ENCODE measurements around the gene NOP9.

Gene NOP9, protein sequence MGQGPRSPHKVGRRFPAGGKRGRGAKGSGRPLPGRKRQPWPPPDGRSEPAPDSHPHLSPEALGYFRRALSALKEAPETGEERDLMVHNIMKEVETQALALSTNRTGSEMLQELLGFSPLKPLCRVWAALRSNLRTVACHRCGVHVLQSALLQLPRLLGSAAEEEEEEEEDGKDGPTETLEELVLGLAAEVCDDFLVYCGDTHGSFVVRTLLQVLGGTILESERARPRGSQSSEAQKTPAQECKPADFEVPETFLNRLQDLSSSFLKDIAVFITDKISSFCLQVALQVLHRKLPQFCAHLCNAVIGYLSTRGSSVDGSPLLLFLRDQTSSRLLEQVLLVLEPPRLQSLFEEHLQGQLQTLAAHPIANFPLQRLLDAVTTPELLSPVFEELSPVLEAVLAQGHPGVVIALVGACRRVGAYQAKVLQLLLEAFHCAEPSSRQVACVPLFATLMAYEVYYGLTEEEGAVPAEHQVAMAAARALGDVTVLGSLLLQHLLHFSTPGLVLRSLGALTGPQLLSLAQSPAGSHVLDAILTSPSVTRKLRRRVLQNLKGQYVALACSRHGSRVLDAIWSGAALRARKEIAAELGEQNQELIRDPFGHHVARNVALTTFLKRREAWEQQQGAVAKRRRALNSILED

GRCh38 chr14:24299255-24300191 lies at the start of gene NOP9, which contains the start of gene DHRS1:
Gene NOP9, plus strand, starts transcription at chr14:24299850. Its CDS starts 105 bp downstream, at chr14:24299955.
Gene DHRS1, minus strand, starts transcription at chr14:24299780. Its CDS starts 674 bp downstream, at chr14:24299106.
- peak; percentile 87 to 91 (median 89) for DNase-seq (ENCODE audit: low read depth in 3 of 3)

- DNase-seq (ENCODE audit: low read depth in 3 of 3), result no peak
These were observed 49.3 kb upstream of the NOP9 start for GRCh38 chr14:24250354-24250753.

DNA sequence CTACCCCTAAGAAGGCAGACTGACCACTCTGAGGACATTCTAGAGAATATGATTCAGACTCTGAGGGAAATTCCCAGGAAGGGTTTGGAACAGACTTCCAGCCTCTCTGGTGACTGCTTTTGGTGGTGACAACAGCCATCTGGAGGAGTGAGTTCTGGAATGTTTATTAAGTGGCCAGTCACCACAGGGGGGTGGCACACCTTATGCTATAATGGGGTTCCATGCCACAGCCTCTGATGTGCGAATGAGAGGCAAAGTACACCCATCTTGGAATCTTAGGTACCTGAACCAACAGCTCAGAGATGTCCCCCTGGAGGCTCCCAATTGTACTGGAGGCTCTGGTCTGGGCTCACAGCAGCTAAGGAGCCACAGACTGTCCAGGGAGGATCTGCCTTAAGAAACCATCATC lies 47.8 kb upstream of the NOP9 start:
- DNase-seq (ENCODE audit: low read depth in 3 of 3), result no peak

GRCh38 chr14:24252289-24253124 lies 47.1 kb upstream of the NOP9 start:
- DNase-seq (ENCODE audit: low read depth in 3 of 3), result no peak

DNA sequence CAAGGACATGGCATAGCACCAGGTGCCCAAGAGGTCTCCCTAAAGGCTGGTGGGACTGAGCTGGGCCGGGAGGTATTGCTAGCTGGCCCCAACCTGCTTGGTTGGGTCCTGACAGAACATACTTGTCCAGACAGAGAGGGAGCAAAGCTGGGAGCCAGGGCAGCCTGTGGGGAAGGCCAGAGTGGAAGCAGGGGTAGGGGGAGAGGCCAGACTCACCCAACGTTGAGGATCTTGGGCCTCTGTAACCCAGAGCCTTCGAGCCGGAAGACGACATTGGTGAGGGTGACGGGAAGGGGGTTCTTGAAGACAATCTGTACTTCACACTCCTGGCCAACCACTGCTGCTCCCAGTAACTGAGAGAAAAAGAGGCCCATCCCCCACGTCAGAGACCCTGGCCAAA lies 45.7 kb upstream of the NOP9 start:
- DNase-seq (ENCODE audit: low read depth in 3 of 3), result no peak

DNA sequence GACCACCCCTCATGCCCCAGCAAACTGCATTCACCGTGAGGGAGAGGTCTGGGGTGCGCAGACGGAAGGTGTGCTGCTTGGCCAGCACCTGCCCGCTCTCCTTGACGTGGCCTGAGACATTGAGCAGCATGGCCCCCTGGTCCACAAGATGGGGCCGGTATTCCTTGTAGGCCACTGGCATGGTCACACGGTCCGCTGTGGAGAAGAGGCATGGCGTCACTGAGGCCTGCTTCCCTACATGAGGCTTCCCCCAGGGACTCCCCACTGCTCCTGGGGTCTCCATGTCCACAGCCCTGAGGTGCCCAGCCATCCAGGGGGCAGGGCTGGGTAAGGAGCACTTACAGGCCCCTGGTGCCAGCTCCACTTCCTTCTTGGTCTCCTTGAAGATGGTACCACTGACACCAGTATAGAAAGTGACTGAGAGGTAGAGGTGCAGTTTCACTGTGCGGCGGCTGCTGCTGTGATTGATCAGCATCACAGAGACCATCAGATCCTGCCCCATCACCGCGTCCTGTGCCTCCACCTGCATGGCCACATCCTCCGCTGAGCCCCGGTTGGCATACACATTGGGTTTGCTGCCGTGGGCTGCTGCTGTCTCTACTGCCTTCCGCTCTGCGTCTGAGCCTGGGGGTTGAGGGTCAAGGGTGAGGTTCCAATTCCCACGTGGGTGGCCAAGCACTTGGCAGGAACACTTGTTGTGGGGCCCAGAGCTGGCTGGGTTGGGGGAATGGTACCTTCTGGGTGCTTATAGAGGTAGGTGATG lies 44.8 kb upstream of the NOP9 start:
- no peak for DNase-seq (ENCODE audit: low read depth in 3 of 3)

GRCh38 chr14:24255438-24255837 lies 44.2 kb upstream of the NOP9 start:
- DNase-seq (ENCODE audit: low read depth in 3 of 3), result no peak

DNA sequence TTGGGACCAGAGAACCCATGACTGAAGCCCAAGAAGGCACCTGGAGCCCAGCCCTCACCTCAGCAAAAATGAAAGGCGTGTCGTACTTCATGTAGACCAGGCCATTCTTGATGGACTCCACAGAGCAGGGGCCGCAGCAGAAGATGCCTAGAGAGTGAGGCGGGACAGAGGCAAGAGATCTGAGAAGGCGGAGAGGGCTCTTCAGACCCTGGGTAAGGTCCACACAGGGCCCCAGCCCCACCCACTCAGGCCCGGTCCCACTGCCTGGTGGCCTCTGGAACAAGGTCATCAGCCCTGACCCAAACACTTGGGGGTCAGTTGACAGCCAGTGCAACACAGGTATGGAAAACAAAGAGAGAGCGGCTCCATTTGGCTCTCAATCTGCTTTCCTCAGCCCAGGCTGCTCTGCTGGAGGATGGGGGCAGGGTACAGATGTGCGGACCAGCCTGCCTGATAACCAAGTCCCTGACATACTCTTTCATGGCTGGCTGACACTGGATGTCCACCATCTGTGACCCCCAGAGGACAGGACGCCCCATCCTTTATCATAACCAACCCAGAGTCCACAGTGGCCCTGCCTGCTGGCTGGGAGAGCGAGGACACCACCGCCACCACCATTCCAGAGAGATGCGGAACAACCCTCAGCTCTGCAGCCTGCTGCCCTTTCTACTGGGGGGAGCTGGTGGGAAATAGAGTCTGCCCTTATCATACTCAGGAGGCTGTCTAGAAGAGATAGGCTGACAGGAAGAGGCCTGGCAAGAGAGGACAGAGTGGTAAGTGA lies 43.5 kb upstream of the NOP9 start:
- DNase-seq (ENCODE audit: low read depth in 3 of 3), result no peak

DNA sequence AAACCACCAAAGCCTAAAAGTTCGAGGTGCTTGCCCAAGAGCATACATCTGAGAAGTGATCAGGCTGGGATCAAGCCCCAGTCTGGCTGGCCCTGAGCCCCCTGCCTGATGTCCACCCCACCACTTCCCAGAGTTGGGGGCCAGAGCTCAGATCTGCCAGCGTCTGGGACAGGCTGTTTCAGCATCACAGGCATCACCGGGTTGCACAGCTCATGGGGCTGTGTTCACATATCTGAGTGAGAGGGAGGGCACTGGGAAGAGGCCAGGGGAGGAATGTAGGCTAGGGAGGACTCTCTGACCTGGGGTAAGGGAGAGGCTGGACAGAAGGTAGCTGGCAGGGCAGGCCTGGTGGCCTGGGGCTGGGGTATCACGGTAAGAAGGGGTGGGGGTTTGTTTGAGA lies 42.7 kb upstream of the NOP9 start:
- no peak for DNase-seq (ENCODE audit: low read depth in 3 of 3)

- DNase-seq (ENCODE audit: low read depth in 3 of 3), result no peak
These were observed 41.5 kb upstream of the NOP9 start for GRCh38 chr14:24258119-24258518.

GRCh38 chr14:24258548-24259265 lies 40.9 kb upstream of the NOP9 start:
- no peak for DNase-seq (ENCODE audit: low read depth in 3 of 3)

DNA sequence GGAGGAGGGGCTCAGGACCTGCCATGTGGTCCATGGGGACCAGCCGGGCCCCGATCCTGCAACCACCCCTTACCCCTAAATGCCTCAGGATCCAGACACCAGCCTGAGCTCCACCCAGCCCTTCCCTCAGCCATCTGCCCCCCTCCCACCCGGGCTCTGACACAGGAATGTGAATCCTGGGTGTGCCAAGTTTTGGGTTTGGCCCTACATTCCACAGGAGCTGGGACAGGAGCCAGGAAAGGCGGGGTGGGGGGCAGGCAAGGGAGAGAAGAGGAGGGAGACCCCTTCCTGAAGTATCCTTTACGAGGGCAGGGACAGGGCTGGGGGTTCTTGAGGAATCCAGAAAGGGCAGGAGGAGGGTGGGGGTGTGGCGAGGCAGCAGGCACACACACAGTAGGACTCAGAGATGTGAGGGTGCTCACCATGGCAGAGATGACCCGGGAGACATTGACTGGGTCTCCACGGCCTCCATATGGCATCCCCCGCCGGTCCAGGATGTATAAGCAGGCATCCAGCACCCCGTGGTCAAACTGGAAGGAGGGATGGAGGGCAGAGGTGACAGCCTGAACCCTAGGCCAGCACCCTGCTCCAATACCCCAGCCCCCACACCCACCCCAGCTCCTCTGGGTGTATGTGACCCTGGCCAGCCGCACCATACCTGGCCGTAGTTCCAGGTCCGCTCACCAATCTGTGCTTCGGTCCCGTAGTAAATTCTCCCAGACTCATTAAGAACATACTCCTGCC lies 40.2 kb upstream of the NOP9 start:
- DNase-seq (ENCODE audit: low read depth in 3 of 3), result no peak

GRCh38 chr14:24260026-24260779 lies 39.4 kb upstream of the NOP9 start:
- no peak for DNase-seq (ENCODE audit: low read depth in 3 of 3)

DNA sequence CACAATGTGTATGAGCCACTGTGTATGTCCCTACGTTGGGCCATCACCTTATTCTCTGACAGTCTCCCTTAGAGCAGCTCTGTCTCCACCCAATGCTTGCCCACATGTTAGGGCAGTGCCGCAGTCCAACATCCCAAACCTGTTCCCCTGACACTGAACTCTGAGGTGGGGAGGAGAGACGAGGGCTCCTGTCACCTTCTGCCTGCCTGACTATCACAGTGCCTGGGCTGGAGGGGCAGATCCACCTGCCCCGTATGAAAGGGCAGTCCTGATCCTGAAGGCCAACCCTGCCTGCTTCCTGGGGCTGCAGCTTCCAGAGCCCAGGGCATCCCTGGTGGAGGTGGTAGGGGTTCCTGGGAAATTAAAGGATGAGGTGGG lies 38.9 kb upstream of the NOP9 start:
- no peak for DNase-seq (ENCODE audit: low read depth in 3 of 3)

DNA sequence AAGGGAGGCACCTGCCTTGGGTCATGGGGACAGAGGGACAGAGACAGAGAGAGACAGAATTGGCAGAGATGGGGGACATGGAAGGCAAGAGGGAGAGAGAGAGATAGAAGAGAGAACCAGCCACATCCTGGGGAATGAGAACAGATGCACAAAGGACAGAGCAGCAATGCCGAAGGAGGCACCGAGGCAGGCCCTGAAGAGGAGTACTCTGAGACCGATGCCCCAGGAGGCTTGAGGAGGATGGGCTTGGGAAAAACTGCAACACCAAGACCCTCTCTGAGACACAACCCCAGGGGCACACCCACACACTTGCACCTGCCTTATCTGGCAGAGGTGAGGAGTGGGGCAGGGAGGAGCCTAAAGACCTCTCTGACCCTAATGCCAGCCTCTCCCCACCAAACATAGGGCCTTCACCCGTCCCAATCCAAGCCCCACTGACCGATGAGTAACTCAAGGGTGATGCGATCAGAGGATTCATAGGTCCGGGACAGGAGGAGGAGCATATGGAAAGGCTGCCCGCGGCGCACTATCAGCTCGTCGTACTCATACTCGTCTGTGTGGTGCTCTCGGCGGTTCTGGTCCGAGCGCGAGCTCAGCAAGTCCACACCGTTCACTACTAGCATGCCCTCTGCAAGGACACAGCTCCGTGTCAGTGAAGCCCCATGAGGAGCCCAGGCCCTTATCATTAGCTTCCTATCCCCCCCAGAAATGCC lies 38.2 kb upstream of the NOP9 start:
- no peak for DNase-seq (ENCODE audit: low read depth in 3 of 3)

DNA sequence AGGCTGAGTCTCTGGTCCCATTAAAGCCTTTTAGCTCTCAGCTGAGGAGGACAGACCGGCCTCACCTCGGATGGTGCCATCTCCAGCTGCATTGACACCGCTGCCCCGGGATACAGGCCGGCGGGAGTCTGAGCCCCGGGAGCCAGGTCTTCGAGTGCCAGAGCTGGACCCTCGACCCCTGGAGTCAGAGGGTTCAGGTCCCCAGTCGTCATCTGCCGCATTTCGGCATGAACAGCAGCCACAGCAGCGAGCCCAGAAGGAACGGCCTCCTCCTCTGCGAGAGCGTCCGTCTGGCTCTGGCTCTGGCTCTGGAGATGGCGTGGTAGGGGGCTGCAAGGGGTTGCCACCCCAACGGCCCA lies 37.7 kb upstream of the NOP9 start:
- DNase-seq (ENCODE audit: low read depth in 3 of 3), result no peak
